GM19238 (cell line): ENCODE data around the gene GMDS.

Experiments used
- DNase-seq: peaks from one replicate; pipeline ENCODE4 v3.0.0; 2011; ENCODE audit warnings: low spot score; ENCODE audit not compliant: insufficient read length

Gene GMDS

GRCh38 chr6:1720620-1721322 lies 524.6 kb downstream of the GMDS start:
- no peak for DNase-seq

DNA sequence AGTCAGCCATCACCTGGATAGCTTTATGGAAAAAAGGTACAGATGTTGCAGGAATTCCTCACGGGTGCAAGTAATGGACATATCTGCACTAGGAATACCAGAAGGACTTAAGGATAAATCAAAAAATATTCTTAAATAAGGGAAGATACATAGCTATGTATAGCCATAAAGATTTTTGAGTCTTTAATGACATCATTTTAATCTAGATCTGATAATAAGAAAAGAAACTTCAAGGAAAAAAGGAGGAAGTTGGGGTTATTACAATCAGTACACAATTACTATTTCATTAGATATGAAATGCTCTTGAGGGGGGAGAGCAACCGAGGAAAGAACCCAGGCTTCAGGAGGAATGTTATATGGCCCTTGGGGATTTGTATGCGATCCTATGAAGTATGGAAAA lies 525.5 kb downstream of the GMDS start:
- no peak for DNase-seq

- DNase-seq, result no peak
Measured at GRCh38 chr6:1716868-1717267, 528.5 kb downstream of the GMDS start.

GRCh38 chr6:1716396-1716795 lies 529.0 kb downstream of the GMDS start:
- DNase-seq, result no peak

DNA sequence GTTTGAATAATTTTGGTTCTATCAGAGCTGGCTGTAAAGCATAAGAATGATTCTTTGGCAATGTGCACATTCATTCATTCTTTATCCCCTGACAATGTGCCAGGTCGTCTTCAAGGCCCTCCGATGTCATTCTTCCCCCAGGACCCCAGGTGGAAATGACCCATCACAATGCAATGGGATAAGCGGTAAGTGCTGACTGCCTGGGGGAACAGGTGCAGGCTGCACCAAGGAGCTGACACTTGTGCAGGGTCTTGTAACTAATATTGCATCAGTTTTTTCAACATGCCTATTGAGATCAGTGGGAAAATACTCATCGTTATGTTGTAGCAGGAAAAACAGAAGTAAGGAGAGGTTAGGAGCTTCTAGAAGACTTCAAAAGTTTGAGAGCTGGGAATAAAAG lies 530.1 kb downstream of the GMDS start:
- no peak for DNase-seq

- DNase-seq, result no peak
Measured at GRCh38 chr6:1714654-1715053, 530.8 kb downstream of the GMDS start.

GRCh38 chr6:1713016-1713600 lies 532.3 kb downstream of the GMDS start:
- no peak for DNase-seq

DNA sequence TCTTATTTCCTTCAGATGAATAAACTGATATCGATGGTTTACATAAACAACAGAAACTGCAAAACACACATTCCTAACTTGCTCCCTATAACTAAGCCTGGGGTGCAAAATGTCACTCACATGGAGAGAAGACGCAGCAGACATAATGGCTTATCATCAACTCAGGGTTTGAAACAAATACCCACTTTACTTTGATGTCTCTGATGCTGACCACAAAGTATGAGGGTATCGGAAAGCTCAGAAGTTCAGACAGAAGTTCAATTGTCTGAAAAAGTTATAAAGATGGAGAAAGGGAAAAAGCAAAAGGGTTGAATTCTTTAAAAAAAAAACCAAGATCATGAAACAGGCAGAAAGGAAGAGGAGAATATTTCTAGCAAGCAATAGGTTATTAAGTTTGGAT lies 533.0 kb downstream of the GMDS start:
- DNase-seq, result no peak

- no peak for DNase-seq
Measured at GRCh38 chr6:1711136-1711535, 534.3 kb downstream of the GMDS start.

DNA sequence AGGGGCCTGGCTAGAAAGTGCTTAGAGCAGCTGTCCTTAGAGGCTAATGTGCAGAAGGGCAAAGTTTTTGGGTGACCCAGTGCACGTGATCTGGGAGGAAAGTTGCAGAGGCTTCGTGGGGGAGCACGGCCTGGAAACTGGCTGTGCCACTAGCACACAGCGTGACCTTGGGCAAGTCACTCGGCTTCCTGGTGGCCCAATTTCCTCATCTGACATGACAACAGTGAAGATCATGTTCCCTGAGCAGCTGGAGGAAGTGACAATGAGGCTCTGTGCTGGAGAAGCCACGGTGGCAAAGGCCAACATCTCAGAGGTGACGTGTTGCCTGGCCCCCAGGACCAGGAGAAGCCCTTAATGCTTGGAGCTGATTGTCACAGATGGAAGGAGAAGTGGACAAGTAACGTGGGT lies 536.2 kb downstream of the GMDS start:
- no peak for DNase-seq

GRCh38 chr6:1708820-1709219 lies 536.6 kb downstream of the GMDS start:
- no peak for DNase-seq

- no peak for DNase-seq
Measured at GRCh38 chr6:1708122-1708521, 537.3 kb downstream of the GMDS start.

DNA sequence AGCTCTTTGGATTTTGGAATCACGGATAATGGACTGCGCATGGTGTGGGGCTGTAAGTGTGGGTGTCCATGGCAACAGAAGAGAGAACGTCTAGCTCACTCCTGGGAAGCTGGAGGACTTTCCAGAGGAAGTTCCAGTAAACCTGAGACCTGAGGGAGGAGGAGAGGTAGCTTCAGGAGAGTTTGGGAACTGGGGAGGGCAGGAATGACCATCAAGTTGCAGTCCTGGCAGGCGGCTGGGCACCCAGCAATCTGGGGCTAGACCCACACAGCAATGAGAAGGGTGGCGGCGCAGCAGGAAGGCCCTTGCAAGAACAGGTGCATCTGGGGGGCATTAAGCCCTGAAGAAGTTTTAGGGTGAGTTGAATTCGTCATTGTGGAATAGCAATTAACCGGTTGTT lies 539.8 kb downstream of the GMDS start:
- no peak for DNase-seq

DNA sequence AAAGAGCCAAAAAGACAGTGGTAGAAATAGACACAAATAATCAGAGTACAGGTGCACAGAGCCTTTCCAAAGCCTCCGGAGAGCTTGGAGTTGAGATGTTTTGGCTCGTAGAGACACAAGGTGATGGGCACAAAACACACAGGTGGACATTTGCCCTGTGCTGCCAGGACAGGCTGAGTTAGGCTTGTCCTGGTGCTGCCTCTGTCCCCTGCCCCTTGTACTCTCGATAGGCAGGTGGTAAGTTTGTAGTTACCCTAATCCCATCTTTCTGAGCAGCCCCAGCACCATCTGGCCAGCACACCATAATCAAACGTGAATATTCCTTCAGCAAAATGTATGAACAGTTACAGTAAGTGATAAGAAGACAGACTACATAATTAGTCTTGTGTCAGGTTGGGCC lies 540.2 kb downstream of the GMDS start:
- no peak for DNase-seq

- DNase-seq, result no peak
Measured at GRCh38 chr6:1704711-1705110, 540.7 kb downstream of the GMDS start.

DNA sequence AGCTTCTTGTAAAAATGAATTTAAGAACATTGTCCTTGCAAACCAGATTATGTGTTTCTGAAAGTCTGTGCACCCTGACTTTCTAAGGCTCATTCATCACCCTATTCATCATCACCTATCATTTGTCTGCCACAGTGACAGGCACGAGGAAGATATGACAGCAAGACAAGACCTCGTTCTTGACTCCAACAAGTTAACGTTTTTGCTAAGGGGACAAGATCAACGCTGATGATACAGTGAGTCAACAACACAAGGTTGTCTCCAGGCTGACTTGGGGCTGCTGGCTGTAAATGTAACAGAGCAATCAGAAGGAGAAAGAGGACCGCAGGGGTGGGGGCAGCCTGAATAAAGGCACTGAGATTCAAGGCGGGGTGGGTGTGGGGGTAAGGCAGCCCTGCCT lies 541.5 kb downstream of the GMDS start:
- DNase-seq, result no peak

DNA sequence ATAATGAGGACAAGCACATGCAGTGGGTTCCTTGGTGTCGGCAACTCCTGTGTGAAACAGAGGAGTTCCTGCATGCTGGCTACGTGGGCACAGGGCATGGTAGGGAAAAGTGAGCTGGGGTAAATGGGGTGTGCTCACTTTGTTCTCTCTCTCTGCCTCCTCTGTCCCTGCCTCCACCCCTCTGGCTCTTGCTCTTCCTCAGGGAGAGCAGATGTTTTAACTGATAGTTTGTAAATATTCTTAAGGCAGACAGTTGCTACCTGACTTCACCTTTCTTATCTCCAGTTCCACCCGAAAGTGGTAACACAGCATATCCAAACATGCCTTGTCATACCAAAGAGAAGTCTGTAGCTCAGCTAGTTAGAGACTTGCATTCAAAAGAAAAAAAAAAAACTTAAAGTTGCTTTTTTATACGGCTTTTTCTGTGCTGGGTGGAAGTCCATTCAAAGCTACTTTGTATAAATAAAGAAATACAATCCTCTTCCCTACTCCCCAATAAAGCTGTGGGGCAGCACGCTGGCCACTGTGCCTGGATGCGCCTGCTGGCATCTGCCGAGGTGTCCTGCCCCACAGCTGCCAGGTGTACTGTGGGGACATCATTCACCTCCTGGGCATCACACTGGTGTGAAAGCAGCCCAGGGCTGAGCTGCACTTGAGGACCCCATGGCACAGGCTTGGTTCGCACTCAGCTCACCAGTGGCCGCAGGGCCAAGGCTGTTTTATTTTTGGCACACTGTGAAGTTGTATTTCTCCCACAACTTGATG lies 542.1 kb downstream of the GMDS start:
- no peak for DNase-seq

DNA sequence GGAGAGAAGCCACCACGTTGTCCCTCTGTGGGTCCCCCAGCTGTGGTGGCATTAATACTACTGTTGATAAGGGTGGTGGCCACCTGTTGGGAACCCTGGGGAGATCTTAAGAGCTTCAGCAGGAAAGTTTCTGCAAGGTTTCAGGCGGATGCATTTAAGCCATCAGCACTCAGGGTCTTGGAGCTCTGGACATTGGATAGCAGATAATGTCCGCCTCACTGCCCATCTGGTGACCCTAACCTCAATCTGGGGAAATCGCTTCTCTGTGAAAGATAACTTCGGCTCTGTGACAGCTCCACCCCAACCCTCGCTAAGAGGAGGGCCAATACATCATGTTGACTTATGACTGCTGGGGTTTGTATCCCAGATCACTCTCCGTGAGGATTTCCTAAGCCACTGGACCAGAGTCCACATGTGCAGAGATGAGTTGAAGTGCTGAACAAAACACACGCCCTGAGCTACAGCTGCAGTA lies 542.8 kb downstream of the GMDS start:
- no peak for DNase-seq

DNA sequence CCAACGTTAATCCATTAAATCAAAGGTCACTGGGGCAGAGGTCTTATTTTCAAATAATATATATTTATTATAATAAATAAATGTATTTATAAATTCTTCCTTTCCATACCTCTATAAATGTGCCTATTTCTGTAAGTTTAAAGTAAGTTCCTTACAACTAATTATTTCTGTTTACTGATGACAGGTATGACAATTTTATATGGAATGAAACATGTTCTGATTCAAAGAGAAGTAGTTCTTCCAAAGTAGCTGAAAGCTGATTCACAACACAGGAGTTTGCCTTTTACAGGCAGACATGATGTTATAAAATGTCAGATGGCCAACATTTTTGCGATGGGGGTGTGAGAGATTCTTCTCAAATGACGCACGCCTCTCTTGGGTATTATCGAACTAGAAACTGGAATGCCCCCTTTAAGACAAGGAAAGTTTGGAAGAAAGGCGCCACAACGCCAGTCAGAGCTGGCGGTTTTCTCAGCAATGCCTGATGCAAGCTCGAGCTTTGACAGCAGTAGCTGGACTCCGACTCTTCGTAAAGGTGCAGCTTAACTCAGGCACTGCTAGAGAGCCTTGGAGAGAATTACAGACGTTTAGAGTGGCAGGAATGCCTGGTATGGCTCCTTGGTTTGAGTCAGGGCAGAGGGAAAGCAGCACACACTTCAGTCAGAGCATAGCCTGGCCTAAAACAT lies 543.6 kb downstream of the GMDS start:
- no peak for DNase-seq

- no peak for DNase-seq
Measured at GRCh38 chr6:1700278-1700967, 545.0 kb downstream of the GMDS start.

DNA sequence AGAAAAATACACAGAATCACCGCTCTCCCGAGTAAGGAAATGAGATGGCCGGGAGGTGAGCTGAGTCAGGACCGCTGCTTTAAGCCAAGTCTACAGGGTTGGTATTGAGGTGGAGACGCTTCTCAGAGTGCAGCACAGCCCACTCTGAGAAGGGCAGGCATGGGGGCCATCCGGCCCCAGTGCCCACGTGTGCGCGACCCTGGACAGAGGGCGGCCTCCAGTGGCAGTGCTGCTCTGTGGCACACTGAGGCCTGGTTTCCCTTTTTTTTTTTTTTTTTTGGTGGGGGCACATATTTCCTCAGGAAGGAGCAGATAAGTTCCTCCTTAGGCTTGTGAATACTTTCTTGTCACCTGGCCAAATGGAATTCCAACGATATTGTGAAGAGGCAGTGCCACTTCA lies 546.9 kb downstream of the GMDS start:
- DNase-seq, result no peak
